Lower leg skin (tissue), 3 donors: ENCODE results near the gene SLC41A3.

Experiments
- CTCF ChIP-seq, 3 donors: fragments of 450-650 bp; IDR thresholded peaks; one replicate each; pipeline ENCODE4 v1.5.1; 2016; ENCODE audit warnings: antibody characterized with exemption in 3 of 3, mild to moderate bottlenecking in 3 of 3, moderate library complexity in 2 of 3
- POLR2A ChIP-seq, 2 donors: fragments of 450-650 bp; IDR thresholded peaks; one replicate each; pipeline ENCODE4 v1.6.1; 2016 to 2017; ENCODE audit warnings: antibody characterized with exemption in 2 of 2, mild to moderate bottlenecking in 1 of 2, moderate library complexity in 1 of 2

GRCh38 chr3:126083913-126084767, at the start of gene SLC41A3:
- no peak for TF ChIP-seq CTCF (IDR thresholded peaks at IDR 0.05)
- no peak for TF ChIP-seq POLR2A (IDR thresholded peaks at IDR 0.05)
